ENCODE data around the gene ARHGAP40. TPM values are rescaled to one million over a fixed set of nuclear protein-coding genes. Genes with fewer than 3 reads are reported as not detected.

The ARHGAP40 gene
- total and polyA plus RNA-seq, 2 of the 8 experiments (the other 6 are each of a cell fraction or from before 2014, with no cell fraction given), result 0.74 to 1.4 TPM

DNA sequence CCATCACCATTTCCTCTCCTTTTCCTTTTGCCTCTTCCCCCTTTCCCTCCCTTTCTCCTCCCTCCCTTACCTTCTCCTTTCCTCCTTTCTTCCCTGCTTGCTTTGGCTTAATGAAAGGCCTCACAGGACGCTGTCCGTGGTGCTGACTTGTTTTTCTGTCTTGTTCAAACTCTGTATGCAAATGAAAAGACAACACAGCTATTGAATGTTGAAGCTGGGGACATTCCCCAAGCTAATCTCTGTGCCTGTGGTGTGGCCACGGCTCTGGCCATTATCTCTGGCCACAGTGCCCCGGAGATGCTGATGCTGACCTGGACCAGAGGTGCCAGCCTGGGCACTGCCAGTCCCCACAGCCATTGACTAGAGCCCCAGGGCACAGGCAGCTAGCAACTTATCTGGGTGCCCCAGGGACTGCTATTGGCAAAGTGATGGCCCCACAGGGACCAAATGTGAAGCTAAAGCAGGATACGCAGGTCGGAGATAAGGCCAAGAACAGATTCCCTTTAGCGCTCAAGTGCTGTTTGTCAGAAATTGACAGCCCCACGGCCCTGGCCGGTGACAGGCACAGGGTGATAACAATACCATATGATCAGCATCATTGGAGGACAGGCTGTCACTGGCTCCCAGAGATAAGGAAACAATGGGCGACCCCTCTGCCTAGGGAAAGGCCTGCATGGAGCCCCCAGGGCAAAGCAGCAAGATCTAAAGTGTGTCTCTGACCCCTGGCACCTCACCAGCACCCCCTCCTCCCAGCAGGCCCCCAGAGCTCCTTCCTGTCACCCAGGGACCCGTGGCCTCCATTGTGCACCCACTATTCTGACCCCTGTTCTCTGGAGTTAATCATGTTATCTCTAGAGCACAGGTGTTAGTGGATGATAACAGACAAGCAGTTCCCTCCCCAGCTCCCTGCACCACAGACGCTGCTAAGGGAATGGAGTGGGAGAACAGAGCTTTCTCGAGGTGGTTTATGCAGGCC is 91.1 kb downstream of the ARHGAP40 start (continued):
- peak; percentile 71 to 90; a peak in 3 of 4 replicates for TF ChIP-seq SIN3A (conservative IDR thresholded peaks at IDR 0.05 in 1 of 2, IDR thresholded peaks at IDR 0.05 in 1 of 2; ENCODE audit: low read depth in 1 of 2, low read length in 2 of 2)
- TF ChIP-seq, protein P1, sequence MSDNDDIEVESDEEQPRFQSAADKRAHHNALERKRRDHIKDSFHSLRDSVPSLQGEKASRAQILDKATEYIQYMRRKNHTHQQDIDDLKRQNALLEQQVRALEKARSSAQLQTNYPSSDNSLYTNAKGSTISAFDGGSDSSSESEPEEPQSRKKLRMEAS (IDR thresholded peaks at IDR 0.05), result no peak
- no peak for TF ChIP-seq HDAC6 (IDR thresholded peaks at IDR 0.05; ENCODE audit: low read depth, low read length)
- TF ChIP-seq POU5F1 (IDR thresholded peaks at IDR 0.05; ENCODE audit: low read depth, low read length), result no peak
- no peak for TF ChIP-seq RXRA (IDR thresholded peaks at IDR 0.05; ENCODE audit: insufficient read depth, low read depth, low read length)
- no peak for TF ChIP-seq RBBP5 (IDR thresholded peaks at IDR 0.05; ENCODE audit: borderline replicate concordance, low read depth, low read length)
- TF ChIP-seq, protein P2, sequence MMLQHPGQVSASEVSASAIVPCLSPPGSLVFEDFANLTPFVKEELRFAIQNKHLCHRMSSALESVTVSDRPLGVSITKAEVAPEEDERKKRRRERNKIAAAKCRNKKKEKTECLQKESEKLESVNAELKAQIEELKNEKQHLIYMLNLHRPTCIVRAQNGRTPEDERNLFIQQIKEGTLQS (IDR thresholded peaks at IDR 0.05; ENCODE audit: insufficient read depth, low read depth, low read length), result no peak
- TF ChIP-seq KDM1A (IDR thresholded peaks at IDR 0.05; ENCODE audit: borderline replicate concordance, low read length), result no peak
- TF ChIP-seq CEBPB (IDR thresholded peaks at IDR 0.05; ENCODE audit: low read depth, low read length), result no peak
- TF ChIP-seq JUND (IDR thresholded peaks at IDR 0.05; ENCODE audit: low read length), result no peak
- peak; percentile 21 for TF ChIP-seq NANOG (IDR thresholded peaks at IDR 0.05; ENCODE audit: insufficient read depth, low read depth, low read length, poor library complexity, severe bottlenecking)

All from H1 (cell line).